NCI-H2171 (cell line): Measurements from ENCODE around the gene PRDM5.

Experiments
- DNase-seq: peaks from one replicate; lab custom pipeline; 2025; lab: John Stamatoyannopoulos, UW

PRDM5 gene

DNA sequence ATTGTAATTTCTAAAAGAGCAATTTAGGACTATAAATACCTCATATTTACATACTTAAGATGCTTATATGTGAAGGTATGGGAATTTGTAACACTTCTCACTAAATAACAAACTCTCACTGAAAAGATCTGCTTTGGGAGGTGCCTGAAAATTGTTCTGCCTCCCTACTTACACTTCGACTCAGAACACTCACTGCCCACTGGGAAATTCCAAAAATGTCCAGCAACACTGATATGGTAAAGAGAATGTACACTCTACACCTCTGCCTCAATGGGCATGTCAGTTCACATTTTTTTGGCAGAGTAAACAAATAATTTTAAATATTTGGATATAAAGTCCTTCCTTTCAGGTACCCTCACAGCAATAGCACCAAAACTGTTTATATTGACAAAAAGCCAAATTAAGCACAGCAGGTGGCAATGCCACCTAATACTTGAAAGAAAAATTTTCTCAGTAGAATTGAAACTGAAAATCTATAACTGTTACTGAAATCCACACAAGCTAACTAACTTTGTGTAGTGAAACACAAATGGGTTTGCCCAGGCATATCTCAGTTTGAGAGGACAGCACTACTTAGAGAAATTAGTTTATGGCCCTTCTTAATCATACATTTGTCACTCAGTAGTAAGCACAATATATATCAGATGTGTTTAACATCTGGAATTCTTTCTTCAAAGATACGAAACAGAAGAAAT lies 67.1 kb downstream of the PRDM5 start:
- no peak for DNase-seq

DNA sequence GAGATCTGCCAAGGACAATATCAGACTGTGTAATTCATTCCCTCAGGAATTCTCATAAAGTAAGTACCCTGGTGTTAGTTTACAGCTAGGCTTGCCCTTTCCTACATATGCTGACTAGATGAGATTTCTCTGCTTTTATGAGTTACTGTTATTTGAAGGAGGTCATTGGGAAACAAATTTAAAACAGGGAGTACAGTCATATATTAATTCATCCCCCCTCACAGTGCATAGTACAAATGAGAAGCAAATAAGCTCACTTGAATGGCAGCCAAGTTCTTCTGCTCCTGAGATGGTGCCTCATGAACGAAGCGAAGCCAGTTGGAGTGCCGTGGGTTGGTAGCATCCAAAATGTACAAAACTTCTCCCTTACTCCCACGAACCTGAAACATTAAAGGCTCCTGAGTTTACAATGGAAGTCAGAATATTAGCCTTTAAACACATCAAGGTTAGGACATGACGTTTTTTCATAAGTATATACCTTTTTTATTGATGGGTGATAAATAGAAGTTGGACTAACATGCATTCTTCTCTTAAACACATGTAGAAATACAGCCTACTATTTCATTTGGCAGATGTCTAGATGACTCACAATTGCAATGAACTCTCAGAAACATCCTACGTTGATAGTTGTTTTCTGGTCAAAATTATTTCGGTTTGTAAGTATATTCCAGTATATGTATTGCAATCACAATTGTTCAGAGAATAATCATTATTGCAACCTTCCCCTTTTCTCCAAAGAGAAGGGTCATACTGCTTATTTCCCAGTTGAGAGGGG lies 69.2 kb downstream of the PRDM5 start:
- DNase-seq: no peak

GRCh38 chr4:120850018-120850599 lies 72.4 kb downstream of the PRDM5 start:
- DNase-seq: no peak

DNA sequence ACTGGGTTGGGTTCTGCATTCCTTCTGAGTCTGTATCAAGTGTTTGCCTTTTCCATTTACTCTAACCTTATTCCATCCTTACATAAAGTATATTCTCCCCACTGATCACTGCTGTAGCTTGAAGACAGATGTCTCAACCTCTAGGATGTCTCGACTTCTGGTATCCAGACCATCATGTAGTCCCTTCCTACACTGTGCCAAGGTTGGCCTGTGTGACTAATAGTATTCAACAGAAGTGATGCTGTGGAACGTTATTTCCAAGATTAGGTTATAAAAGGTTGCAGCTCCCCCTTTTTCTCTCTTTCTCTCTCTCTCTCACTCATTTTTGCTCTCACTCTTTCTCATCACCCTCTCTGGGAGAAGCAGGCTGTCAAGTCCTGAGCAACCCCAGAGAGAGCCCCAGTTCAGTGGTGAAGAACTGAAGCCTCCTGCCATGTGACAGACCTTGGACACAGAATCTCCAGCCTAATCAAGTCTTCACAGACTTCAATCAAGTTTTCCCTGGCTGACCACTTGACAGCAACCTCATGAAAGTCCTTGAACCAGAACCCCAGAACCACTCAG lies 75.4 kb downstream of the PRDM5 start:
- no peak for DNase-seq

DNA sequence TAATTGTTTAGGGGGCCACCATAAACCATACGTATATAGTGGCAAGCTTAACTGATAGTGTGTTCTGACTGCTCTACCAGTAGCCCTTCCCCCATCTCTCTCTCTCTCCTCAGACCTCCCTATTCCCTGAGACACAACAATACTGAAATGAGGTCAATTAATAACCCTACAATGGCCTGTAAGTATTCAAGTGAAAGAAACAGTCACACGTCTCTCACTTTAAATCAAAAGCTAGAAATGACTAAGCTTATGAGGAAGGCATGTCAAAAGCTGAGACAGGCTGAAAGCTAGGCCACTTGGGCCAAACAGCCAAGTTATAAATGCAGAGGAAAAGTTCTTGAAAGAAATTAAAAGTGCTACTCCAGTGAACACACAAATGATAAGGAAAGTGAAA lies 78.0 kb downstream of the PRDM5 start:
- DNase-seq: no peak

DNA sequence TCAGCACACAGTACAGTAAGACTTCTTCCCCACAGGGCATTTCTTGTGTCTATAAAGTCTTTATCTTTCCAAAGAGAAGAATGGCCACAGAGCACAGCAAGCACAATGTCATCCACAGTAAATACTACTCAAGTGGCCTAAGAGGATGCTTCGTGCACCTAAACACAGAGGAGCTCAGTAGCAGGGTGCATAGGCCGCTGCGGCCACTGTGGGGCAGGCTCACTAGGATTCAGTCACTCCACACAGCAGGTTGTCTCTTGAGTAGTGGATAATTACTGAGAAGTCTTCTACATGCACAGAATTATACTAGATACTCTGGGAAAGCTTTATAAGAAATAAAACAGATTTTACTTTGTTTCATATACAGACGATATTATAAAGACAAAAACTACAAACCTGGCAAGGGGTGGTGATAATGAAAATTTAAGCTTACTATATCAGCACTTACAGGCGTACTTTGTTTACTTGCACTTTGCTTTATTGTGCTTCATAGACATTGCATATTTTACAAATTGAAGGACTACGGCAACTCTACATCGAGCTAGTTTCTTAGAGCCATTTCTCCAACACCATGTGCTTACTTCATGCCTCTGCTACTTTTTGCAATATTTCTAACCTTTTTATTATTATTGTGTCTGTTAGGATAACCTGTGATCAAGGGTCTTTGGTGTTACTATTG lies 78.5 kb downstream of the PRDM5 start:
- no peak for DNase-seq

DNA sequence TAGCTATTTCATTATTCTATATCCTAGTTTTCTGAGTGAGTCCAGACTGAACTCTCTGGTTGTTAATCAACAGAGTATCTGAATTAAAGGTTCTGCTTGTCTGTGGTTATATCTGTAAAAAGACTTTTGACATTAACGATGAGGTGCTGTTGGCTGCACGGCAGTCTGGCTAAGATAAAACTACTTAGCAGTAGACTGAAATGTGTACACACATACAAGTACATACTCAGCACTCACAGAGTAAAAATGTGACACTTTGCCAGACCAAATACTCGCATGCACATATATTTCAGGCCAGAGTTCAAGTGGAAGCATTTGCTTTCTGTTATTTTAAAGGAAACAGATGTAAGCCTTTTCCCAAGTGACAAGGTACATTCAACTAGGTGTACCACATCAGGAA lies 80.5 kb downstream of the PRDM5 start:
- no peak for DNase-seq

GRCh38 chr4:120841580-120841979 lies 80.9 kb downstream of the PRDM5 start:
- no peak for DNase-seq

- no peak for DNase-seq
These were observed 82.4 kb downstream of the PRDM5 start for GRCh38 chr4:120839974-120840751.

DNA sequence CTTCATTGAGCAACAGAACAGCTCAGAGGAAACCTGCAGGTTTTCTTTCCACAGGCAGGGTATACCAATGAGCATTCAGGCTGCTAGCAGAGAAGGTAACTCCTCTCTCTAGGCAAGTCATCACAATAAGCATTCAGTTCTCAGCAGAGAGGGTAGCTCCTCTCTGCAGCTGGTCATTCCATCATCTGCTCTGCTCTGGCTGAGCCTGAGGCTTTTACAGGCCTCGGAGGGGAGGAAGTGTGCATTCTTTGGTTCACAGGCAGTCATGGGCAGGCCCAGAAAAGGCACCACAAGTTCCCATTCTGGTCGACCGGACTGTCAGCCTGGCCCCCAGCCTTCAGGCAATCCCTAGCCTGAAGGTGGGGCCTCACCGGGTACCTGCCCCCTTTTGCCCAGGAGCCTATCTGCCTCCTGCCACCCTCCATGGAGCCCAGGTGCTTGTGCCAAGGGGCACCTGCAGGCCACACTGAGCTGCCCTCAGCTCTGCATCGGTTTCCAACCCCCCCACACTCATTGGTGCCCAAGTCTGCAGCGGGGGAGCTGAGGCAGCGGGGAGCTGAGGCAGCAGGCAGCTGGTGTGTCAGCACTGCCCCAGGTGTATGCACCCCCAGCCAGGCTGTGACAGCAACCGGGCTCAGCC lies 83.1 kb downstream of the PRDM5 start:
- no peak for DNase-seq

GRCh38 chr4:120838784-120839183 lies 83.7 kb downstream of the PRDM5 start:
- no peak for DNase-seq

DNA sequence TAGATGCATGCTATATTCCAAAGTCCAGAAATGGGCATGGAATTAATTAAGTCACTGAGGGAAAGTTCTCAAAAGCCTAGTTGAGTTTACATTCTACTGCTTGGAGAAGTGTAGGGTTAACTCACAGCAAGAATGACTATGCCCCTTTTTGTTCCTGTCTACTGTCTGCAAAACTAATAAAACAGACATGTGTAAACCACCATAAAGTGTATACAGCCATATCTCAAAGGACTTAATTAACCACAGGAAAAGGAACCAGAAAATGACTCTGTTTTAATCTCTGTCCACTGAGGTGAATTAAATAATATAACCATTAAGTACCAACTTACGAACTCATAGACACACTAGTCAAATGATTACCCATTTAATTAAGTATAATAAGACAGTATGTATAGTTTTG lies 84.9 kb downstream of the PRDM5 start:
- DNase-seq: no peak

DNA sequence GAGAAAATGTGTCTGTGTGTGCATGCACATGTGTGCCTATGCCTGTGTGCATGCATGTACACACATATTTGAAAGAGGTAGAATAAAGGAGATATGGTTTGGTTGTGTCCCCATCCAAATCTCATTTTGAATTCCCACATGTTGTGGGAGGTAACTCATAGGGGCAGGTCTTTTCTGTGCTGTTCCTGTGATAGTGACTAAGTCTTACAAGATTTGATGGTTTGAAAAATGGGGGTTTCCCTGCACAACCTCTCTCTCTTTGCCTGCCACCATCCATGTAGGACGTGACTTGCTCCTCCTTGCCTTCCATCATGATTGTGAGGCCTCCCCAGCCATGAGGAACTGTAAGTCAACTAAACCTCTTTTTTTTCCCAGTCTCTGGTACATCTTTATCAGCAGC lies 87.2 kb downstream of the PRDM5 start:
- no peak for DNase-seq

GRCh38 chr4:120830204-120830603 lies 92.3 kb downstream of the PRDM5 start:
- DNase-seq: no peak

DNA sequence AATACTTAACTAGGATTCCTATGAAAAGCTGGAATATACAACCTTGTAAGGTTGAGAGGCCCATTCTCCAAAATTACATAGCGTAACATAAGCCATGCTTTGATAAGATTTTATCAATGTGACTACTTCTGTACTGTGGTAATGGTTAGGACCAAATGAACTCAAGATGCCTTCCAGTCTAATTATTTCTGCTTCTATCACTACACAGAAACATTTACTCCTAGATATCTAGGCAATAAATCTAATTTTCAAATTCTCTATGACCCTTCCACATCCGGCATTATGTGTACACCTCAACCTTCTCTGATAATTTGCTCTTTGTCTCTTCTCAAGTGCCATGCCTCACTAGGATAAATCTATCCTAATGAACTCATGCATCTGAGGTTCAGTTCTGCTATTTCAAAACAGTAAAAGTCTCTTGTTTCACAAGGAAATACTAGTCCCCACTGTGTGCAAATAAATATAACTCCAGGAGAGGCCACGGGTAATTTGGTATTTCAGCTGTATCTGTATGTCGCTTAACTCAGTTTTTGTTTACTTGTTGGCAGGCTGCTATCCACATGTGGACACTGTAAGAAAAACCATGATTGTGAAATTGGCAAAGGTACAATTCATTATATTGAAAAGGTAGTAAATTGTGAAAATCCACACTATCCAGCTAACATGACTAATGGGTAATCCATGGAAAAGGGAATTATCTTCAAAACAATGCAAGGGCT lies 93.3 kb downstream of the PRDM5 start:
- DNase-seq: no peak

- DNase-seq: no peak
These were observed 95.7 kb downstream of the PRDM5 start for GRCh38 chr4:120826853-120827252.

DNA sequence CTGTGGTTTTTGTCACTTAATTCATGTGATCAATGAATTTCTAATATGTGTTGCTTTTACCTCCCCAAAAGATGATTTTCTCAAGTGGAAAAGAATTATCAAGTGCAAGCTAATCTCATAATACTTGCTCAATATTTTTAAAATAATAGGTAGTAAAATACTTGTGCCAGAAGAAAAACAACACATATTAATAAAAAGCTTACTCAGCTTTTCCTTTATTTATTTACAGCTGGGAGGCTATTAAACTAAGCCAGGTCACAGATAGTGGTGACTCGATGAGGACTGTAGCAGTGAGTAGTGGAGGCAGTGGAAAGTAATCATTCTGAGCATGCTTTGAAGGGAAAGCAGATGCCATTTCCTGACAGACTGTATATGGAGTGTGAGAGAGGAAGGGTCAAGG lies 96.1 kb downstream of the PRDM5 start:
- no peak for DNase-seq

GRCh38 chr4:120824946-120825345 lies 97.6 kb downstream of the PRDM5 start:
- no peak for DNase-seq

- DNase-seq: no peak
These were observed 100.5 kb downstream of the PRDM5 start for GRCh38 chr4:120821977-120822376.

- no peak for DNase-seq
These were observed 101.5 kb downstream of the PRDM5 start for GRCh38 chr4:120821029-120821428.
